Globus pallidus (tissue), 1 donor: ENCODE results near the gene ZCCHC14.
"Not testable (repeated sequence)": the region's sequence is repeated elsewhere in the genome, so short reads cannot be mapped to it uniquely, and the experiment has no call there.

Source experiments
- DNase-seq: peaks from one replicate; pipeline ENCODE4 v3.0.0-alpha.2; 2015; ENCODE audit warnings: low spot score

The ZCCHC14 gene

GRCh38 chr16:87524407-87524806, 31.6 kb upstream of the ZCCHC14 start:
- DNase-seq, result no peak

DNA sequence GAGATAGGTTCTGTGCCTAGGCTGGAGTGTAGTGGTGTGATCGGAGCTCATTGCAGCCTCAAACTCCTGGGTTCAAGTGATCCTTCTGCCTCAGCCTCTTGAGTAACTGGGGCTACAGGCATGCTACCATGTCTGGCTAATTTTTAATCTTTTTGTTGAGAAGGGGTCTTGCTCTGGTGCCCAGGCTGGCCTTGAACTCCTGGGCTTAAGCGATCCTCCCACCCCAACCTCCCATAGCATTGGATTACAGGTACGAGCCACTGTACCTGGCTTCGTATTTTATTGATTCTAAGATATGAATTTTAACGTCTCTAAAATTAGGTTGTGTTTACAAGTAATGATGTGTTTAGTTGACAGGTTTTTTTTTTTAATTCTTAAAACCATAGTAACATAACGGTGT, 30.8 kb upstream of the ZCCHC14 start:
- DNase-seq, result not testable (repeated sequence)

- not testable (repeated sequence) for DNase-seq
Observed at GRCh38 chr16:87521764-87522163, 28.9 kb upstream of the ZCCHC14 start.

DNA sequence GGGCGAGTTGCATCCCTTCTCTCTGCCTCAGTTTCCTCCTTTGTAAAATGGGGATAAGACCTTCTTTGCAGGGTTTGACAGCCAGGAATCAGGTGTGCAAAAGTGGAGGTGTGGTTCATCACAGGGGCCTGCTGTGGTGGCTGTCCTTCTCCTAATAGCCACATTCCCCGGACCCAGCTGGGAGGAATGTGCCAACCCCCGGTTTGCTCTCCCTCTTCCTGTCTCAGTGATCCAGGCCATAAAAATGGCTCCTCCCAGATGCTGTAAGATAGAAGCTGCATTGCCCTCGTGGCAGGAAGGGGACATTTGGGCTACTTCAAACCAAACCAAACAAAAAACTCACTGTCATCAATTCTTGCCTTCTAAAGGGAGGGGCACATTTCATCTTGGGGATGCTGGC, 26.3 kb upstream of the ZCCHC14 start:
- not testable (repeated sequence) for DNase-seq

GRCh38 chr16:87518430-87519051, 25.7 kb upstream of the ZCCHC14 start:
- DNase-seq, result not testable (repeated sequence)

DNA sequence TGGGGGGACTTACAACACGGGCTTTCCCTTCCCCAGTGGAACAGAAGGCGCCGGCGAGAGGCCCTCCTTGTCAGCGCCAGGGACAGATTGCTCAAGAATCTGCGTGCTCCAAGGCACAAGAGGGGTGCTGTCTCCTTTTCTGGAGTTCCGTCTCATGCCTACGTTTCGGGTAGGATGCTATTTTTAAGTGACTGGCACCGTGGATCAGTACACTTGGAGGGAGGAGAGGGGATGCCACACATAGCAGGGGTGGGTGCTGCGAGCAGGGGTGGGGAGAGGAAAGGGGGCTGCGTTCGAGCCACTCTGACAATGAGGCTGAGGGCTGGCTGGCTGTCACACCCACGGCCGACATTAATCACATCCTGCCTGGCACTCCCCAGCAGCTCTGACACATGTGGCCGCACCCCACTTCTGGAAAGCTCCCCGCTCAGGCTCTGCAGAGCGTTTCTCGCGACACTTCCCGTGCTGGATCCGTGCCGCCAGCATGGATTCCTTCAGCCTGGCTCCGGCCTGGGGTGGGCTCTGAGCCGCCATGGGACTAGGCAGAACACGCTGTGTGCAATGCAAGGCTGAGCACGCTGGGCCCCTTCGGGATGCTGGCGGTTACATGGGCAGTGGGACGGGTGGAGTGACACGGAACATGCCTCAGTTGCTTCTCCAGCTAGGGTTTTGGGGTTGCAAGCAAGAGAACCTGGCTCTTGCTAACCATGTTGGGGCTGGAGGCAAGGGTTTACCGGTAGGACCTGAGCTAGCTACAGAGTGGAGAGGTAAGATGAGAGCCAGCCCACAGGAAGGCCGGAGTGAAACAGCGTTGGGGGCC, 25.0 kb upstream of the ZCCHC14 start:
- not testable (repeated sequence) for DNase-seq

GRCh38 chr16:87516361-87516760, 23.5 kb upstream of the ZCCHC14 start:
- no peak for DNase-seq

GRCh38 chr16:87515475-87516330, 22.9 kb upstream of the ZCCHC14 start:
- DNase-seq, result no peak

- not testable (repeated sequence) for DNase-seq
Observed at GRCh38 chr16:87509778-87510177, 17.0 kb upstream of the ZCCHC14 start.

DNA sequence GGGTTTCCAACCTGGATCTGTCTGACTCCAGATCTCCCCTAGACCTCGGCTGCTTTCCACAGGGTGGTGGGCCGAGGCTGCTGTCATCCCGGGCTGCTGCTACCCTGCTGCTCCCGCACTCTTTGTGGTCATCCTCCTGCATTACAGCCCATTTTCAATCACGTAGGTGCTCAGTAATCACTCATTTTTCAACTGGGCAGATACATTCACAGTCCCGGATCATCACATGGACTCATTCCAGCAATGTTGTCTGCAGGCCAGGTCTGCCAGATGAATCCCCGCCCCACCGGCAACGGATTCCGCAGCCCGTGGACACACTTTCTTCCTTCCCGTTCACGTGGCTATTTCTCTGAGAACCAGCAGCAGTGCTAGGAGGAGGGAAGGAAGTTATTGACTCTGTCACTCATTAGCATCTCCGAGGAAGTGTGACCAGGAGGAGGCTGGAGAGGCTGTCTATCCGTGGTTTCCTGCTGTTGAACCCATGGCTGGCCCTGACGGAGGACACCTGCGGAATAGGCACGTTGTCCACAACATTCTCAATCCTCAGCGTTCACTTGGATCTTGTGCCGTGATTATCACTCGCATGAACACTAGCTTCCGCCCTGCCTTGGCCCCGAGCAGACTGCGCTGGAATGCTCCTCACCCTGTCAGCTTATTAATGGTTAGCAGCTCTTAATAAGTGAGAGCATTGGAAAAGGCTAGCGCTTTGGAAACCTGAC, 14.7 kb upstream of the ZCCHC14 start:
- DNase-seq, result no peak

DNA sequence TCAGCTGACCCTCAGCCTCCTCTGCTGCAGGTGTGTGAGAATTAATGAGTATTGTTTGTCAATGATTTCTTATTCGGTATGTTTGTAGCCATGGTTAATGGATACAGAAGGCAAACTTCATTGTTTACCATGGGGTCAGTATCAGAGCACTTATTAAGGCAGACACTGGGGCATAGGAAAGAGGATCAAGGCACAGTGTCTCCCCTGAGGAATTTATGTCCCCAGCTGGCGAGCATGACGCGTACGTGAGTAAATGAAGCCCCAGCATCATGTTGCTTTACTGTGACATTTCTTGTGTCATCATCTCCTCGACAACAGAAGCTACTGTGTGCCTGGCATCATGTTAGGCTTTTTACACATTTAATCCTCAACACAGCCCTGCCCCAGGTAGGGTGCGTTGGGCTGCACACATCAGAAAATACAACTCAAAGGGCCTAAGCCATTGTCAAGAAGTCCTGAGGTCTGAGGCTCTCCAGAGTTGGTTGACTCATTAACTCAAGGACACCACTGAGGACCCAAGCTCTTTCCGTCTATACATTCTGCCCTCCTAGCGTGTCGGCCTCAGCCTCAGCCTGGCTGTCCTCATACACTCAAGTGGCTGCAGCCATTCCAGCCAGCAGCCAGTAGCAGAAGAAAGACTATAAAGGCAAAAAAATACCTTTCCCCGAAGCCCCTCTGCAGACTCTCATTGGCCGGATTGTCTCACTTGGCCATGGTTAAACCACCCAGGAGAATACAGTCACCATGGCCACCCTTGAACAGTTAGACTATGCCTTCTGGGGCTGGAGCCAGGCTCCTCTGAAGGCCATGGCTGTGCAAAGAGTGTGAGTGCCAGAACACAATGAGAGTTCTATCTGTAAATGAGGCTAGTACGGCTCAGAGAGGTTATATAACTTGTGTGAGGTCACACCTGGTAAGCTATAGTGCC, 13.9 kb upstream of the ZCCHC14 start:
- no peak for DNase-seq

DNA sequence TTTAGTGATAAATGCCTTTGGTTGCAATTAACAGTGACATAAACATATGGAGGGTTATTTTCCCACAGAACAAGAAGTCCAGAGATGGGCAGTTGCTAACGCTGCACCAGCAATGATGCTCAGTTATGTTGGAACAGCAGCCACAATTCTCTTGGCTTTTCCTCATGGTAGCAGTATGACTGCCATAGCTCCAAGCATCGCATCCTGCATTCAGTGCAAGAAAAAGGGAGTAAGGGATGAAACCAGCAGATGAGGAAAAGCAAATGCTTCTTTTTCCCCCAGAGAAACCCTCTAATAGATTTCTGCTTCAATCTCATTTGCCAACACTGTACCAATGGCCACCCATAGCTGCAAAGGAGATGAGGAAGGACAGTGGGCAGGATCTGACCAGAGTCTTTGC, 13.0 kb upstream of the ZCCHC14 start:
- no peak for DNase-seq

DNA sequence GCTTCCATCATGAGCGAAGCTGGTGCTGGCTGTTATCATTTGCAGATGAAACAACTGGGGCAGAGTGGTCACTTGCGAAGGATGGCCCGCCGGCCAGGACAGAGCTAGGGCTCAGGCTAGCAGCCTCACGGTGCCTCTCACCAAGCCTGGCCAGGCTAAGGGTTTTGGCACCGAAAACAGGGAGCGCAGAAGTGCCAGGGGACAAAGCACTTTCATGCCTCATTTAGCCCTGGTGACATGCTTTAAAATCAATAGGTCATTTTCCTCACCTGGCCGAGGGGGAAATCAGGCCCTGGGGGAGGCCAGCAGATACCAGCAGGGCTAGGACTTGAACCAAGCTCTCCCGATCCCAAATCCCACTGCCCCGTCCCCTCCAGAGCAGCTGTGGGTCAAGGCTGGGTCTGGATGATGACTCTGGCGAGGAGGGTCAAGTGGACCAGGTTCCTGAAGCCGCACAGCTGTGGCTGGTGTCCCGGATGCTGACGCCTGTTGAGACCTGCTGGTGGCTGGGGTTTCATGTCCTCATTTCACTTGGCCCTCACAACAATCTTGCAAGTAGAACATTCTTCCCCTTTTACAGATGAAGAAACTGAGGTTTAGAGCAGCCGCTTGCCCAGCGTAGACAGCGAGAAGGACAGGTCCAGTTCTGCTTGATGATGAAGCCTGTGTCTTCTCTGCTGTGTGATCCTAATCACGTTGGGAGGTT, 10.6 kb upstream of the ZCCHC14 start:
- not testable (repeated sequence) for DNase-seq

GRCh38 chr16:87502308-87502969, 9.6 kb upstream of the ZCCHC14 start:
- DNase-seq, result no peak

- no peak for DNase-seq
Observed at GRCh38 chr16:87501117-87501516, 8.3 kb upstream of the ZCCHC14 start.

GRCh38 chr16:87499189-87499486, 6.3 kb upstream of the ZCCHC14 start:
- no peak for DNase-seq

- no peak for DNase-seq
Observed at GRCh38 chr16:87498324-87499188, 5.7 kb upstream of the ZCCHC14 start.

GRCh38 chr16:87497767-87498290, 5.0 kb upstream of the ZCCHC14 start:
- DNase-seq, result not testable (repeated sequence)
